ENCODE data around the gene L1CAM. TPM values are rescaled to one million over a fixed set of nuclear protein-coding genes. Genes with fewer than 3 reads are reported as not detected.

The L1CAM gene
- total RNA-seq, 2 donors from 2014 or later = 4.3 to 9.2 TPM

GRCh38 chrX:153880440-153880815, 5.5 kb downstream of the L1CAM start:
- intact Hi-C loops (cut with DNase I) = no loop called here
- ATAC-seq (no peak), DNase-seq (peak; percentile 16)

GRCh38 chrX:153879741-153880439, 6.1 kb downstream of the L1CAM start:
- ATAC-seq (no peak), DNase-seq (no peak)
- intact Hi-C loops (cut with DNase I) = no loop called here

DNA sequence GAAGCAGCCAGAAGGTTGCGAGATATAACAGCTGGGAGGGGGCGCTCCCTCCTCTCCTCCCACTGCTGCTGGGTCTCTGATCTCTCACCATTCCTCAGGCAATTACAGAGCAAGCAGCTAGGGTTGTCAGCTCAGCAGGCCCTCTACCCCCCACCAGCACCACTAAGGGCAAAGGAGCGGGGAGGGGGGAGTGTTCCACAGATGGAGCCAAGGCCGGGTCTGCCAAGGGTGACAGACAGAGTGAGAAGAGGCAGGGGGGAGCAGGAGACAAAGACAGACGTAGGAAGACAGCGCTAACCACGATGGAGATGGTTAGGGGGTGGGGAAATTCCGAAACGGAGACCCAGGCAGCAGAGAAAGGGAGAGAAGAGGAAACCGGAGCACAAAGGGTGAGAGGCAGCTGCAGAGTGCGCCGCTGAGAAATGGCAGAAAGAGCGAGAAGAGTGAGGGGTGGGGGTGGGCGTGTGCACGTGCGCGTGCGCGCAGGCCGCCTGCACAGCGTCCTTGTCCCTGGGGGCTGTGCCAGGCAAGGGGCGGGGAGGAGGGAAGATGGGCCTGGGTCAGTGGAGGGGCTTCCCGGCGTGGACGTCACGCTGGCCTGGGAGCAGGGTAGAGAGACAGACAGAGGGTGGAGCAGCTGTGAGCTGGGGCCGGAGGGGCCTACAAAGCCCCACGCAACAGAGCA, 6.9 kb downstream of the L1CAM start:
- intact Hi-C loops (cut with DNase I) = no loop called here
- DNase-seq = peak; percentile 11
- no peak for ATAC-seq

DNA sequence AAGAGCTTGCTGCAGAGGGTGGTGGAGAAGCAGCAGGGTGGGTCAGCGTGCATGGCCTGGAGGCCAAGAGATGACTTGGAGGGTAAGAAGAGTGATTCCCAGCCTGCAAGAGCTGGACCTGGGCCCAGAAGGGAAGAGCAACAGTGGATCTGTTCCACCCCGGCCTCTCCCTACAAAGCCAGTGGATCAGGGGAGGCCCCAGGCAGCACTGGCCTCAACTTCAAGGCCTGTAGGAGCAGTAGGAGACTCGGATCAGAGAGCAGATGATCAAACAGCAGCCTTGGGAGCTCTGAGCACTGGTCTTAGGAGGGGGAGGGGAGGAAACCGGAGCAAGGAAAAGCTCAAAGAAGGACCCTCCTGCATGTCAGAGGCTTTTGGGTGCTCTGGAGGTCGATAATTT, 7.6 kb downstream of the L1CAM start:
- ATAC-seq (no peak), DNase-seq (peak; percentile 3)
- intact Hi-C loops (cut with DNase I) = no loop called here

DNA sequence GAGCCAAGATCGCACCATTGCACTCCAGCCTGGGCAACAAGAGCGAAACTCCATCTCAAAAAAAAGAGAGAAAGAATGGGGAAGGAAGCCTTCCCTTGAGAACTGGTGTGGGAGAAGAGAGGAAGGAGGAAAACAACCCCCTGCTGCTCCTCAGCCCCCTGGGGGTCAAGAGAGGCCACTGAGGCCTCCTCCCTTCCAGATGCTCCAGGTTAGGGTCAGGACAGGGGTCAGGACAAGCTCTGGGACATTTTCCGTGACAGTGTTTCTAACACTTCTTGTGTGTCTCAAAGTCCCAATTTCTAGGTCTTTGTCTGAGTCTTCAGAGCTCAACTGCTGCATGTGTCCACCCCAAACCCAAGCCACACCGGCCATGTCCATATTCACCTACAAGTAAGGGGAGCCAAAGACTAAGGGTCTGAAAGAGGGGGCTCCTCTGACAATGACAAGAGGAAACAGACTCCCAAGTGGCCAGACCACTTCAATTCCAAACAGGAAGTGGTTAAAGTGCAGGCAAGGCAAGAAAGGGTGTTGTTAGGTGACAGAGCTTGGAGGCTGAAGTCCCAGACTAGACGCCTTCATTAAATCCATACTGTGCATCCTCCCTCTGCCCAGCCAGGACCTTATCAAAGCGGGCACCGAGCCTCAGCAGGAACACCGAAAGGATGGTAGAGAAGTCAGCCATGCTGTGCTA, 8.3 kb downstream of the L1CAM start:
- intact Hi-C loops (cut with DNase I) = no loop called here
- DNase-seq = no peak
- no peak for ATAC-seq

GRCh38 chrX:153876112-153876491, 9.9 kb downstream of the L1CAM start:
- DNase-seq (no peak), ATAC-seq (no peak)
- intact Hi-C loops (cut with DNase I) = no loop called here

- DNase-seq (peak; percentile 47), ATAC-seq (peak; percentile 85 to 88)
- intact Hi-C loops (cut with DNase I) = no loop called here
These were observed 10.4 kb downstream of the L1CAM start for GRCh38 chrX:153875391-153876111.

DNA sequence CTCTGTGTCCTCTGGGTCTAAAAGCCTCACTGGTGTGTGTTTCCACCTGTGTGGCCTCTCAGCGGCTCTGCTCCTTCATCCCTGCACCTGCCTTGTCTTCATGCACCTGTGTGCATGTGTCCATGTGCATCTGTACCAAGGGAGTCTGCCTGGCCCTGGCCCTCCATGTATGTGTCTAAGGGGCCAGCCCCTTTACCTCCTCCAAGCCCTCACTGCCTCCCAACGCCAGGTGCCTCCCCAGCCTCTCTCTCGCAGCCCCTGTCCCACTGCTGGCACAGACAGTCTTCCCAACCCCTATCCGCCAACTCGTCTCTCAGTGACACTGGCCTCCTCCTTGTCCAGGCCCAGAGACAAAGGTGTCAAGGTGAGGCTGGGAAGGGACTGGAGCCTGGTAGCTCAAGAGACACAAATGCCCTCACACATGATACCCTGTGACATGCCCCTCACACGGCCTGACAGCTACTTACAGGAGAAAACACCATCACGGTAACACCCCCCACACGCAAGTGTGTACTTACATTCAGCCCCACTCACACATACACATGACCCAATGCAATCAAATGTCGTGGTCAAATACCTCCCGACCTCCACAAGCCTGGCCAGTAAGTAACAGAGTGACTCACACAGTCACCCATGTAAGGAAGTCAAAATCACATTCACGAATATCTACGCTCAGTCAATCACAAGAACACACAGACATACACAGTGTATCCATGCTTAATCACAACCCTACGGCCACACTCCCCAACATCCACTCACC, 11.4 kb downstream of the L1CAM start:
- intact Hi-C loops (cut with DNase I) = no loop called here
- DNase-seq (no peak), ATAC-seq (no peak)

GRCh38 chrX:153874085-153874365, 11.9 kb downstream of the L1CAM start:
- no peak for ATAC-seq
- DNase-seq = no peak
- intact Hi-C loops (cut with DNase I) = no loop called here

- DNase-seq = no peak
- intact Hi-C loops (cut with DNase I) = no loop called here
- ATAC-seq = no peak
These were observed 12.5 kb downstream of the L1CAM start for GRCh38 chrX:153873282-153874084.

- no peak for DNase-seq
- intact Hi-C loops (cut with DNase I) = no loop called here
- no peak for ATAC-seq
These were observed 13.8 kb downstream of the L1CAM start for GRCh38 chrX:153871946-153872878.

- no peak for DNase-seq
- intact Hi-C loops (cut with DNase I) = no loop called here
- no peak for ATAC-seq
These were observed 14.5 kb downstream of the L1CAM start for GRCh38 chrX:153871451-153871850.

GRCh38 chrX:153870791-153871360, 15.1 kb downstream of the L1CAM start:
- no peak for ATAC-seq
- DNase-seq = no peak
- intact Hi-C loops (cut with DNase I) = no loop called here

DNA sequence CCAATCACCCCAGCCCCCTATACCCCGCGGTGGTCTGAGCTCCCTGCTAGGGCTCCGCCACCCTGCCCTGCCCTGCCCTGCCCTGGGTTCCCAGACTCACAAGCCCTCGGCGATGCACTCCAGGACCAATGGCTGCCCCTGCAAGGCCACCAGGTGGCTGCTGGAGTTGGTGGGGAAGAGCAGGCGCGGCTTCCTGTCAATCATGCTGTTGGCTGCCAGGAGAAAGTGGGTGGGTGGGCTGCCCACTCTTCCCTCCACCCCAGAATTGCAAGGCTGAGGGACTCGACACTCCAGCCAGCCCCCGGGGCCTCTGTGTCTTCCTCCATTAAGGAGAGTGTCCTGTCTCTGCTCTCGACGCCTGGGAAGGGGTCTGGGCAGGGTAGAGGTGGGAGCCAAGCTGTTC, 15.7 kb downstream of the L1CAM start:
- intact Hi-C loops (cut with DNase I) = no loop called here
- DNase-seq = no peak
- no peak for ATAC-seq

GRCh38 chrX:153869473-153870287, 16.3 kb downstream of the L1CAM start:
- intact Hi-C loops (cut with DNase I) = no loop called here
- DNase-seq (no peak), ATAC-seq (no peak)

Data from left cardiac atrium (tissue), 4 donors.